SK-N-SH (cell line): Measurements from ENCODE around the gene HDAC7. TPM values are rescaled to one million over a fixed set of nuclear protein-coding genes. Genes with fewer than 3 reads are reported as not detected.
"Not testable (repeated sequence)": the region's sequence is repeated elsewhere in the genome, so short reads cannot be mapped to it uniquely, and the experiment has no call there.

ENCODE experiments used
- CTCF ChIA-PET: fragments of 300-600, 350-600 bp; formaldehyde crosslinking; extraction: SDS; loops from one replicate; lab custom pipeline; 2021; lab: Yijun Ruan, JAX
- POLR2A ChIA-PET: fragments of 350-600 bp; sonication (Branson Sonifier 250); formaldehyde crosslinking; extraction: SDS; loops from one replicate; lab custom pipeline; 2020; ENCODE audit warnings: antibody characterized with exemption, inconsistent platforms; lab: Yijun Ruan, JAX
- DNase-seq: peaks from one replicate; pipeline ENCODE4 v3.0.0; 2012
- H2AFZ ChIP-seq: fragments of 200-600 bp; sonication (generic); 2 replicates; pipeline ENCODE4 v1.8.1; 2016; ENCODE audit warnings: antibody characterized with exemption, mild to moderate bottlenecking, low read depth
- H3F3A ChIP-seq: fragments of 200-600 bp; sonication (generic); replicated peaks from 2 replicates; pipeline ENCODE3; 2016; ENCODE audit warnings: antibody characterized with exemption, mild to moderate bottlenecking; ENCODE audit not compliant: insufficient read depth
- H3K27ac ChIP-seq, 2 experiments: fragments of 200-500 bp in 1 of 2; fragments of 200-600 bp in 1 of 2; sonication (Bioruptor generic) in 1 of 2; sonication (generic), shearing (Covaris generic) in 1 of 2; 2 replicates each; pipeline versions ENCODE4 v1.5.1 to v1.6.1; 2014 to 2016; ENCODE audit warnings: low read depth in 2 of 2, inconsistent platforms in 1 of 2, low read length in 1 of 2, mild to moderate bottlenecking in 1 of 2, mixed read lengths in 1 of 2
- H3K27me3 ChIP-seq: fragments of 200-600 bp; sonication (generic), shearing (Covaris generic); 2 replicates; pipeline ENCODE4 v1.6.1; 2016; ENCODE audit warnings: mixed run types; ENCODE audit not compliant: insufficient read depth
- H3K36me3 ChIP-seq, 2 experiments: fragments of 200-500 bp in 1 of 2; fragments of 200-600 bp in 1 of 2; sonication (Bioruptor generic) in 1 of 2; sonication (generic) in 1 of 2; replicated peaks in 1 of 2; 2 replicates each; pipeline versions ENCODE3 to v1.5.1; 2014 to 2016; ENCODE audit warnings: low read length in 1 of 2, mild to moderate bottlenecking in 1 of 2; ENCODE audit not compliant: insufficient read depth in 2 of 2, control insufficient read depth in 1 of 2
- H3K4me1 ChIP-seq, 2 experiments: fragments of 200-500 bp in 1 of 2; fragments of 200-600 bp in 1 of 2; sonication (Bioruptor generic) in 1 of 2; sonication (generic), shearing (Covaris generic) in 1 of 2; 2 replicates each; pipeline versions ENCODE4 v1.5.1 to v1.6.1; 2014 to 2016; ENCODE audit warnings: low read depth in 1 of 2, low read length in 1 of 2, mixed run types in 1 of 2; ENCODE audit not compliant: insufficient read depth in 2 of 2, control insufficient read depth in 1 of 2
- H3K4me2 ChIP-seq: fragments of 200-600 bp; sonication (generic), shearing (Covaris generic); 2 replicates; pipeline ENCODE4 v1.6.1; 2017; ENCODE audit warnings: mixed run types
- H3K4me3 ChIP-seq, 2 experiments: fragments of 200-500 bp in 1 of 2; fragments of 200-600 bp in 1 of 2; sonication (Bioruptor generic) in 1 of 2; sonication (generic), shearing (Covaris generic) in 1 of 2; 2 replicates each; pipeline versions ENCODE4 v1.5.1 to v1.8.1; 2014 to 2016; ENCODE audit warnings: low read depth in 2 of 2, inconsistent platforms in 1 of 2, low read length in 1 of 2, mild to moderate bottlenecking in 1 of 2, mixed read lengths in 1 of 2, moderate library complexity in 1 of 2
- H3K79me2 ChIP-seq: fragments of 200-600 bp; sonication (generic); 2 replicates; pipeline ENCODE4 v1.8.1; 2017; ENCODE audit warnings: mild to moderate bottlenecking; ENCODE audit not compliant: insufficient read depth
- H3K9ac ChIP-seq: fragments of 200-600 bp; sonication (generic); 2 replicates; pipeline ENCODE4 v1.6.1; 2017; ENCODE audit warnings: mixed run types
- H3K9me2 ChIP-seq: fragments of 200-600 bp; sonication (generic); 2 replicates; pipeline ENCODE4 v1.6.1; 2017; ENCODE audit warnings: mixed run types
- H3K9me3 ChIP-seq: fragments of 200-600 bp; sonication (generic); 2 replicates; pipeline ENCODE4 v1.6.1; 2017; ENCODE audit warnings: mixed run types, mild to moderate bottlenecking, moderate library complexity
- H4K20me1 ChIP-seq: fragments of 200-600 bp; sonication (generic); 2 replicates; pipeline ENCODE4 v1.6.1; 2017; ENCODE audit warnings: mild to moderate bottlenecking, mixed run types; ENCODE audit not compliant: insufficient read depth
- CTCF ChIP-seq: fragments of 200-600 bp; sonication (generic); IDR thresholded peaks from 2 replicates; pipeline ENCODE4 v1.6.1; 2017; ENCODE audit warnings: antibody characterized with exemption, mild to moderate bottlenecking, moderate library complexity
- FOSL2 ChIP-seq: IDR thresholded peaks from 2 replicates; pipeline ENCODE4 v1.4.0; 2012; ENCODE audit warnings: low read depth, mild to moderate bottlenecking, moderate library complexity, borderline replicate concordance
- MEF2A ChIP-seq: IDR thresholded peaks from 2 replicates; pipeline ENCODE4 v1.4.0; 2012; ENCODE audit warnings: low read depth, borderline replicate concordance
- MXI1 ChIP-seq: IDR thresholded peaks from 2 replicates; pipeline ENCODE4 v1.6.1; 2012; ENCODE audit warnings: mild to moderate bottlenecking, low read depth, low read length, improper control_type of control experiment
- NFIC ChIP-seq: IDR thresholded peaks from 2 replicates; pipeline ENCODE4 v1.4.0; 2012; ENCODE audit warnings: borderline replicate concordance
- PBX3 ChIP-seq: IDR thresholded peaks from 2 replicates; pipeline ENCODE4; 2012
- RAD21 ChIP-seq: IDR thresholded peaks from 2 replicates; pipeline ENCODE4 v1.6.1; 2012; ENCODE audit warnings: mild to moderate bottlenecking, low read length
- USF1 ChIP-seq: IDR thresholded peaks from 2 replicates; pipeline ENCODE4 v1.4.0; 2012; ENCODE audit warnings: low read depth, borderline replicate concordance
- WGBS: methylation state at CpG from one replicate; pipeline ENCODE4 v1.1.6; 2017; ENCODE audit warnings: low lambda C conversion rate; 5-methylcytosine and 5-hydroxymethylcytosine counted together
- polyA plus RNA-seq, 3 experiments: library from polyadenylated mRNA; depleted of rRNA; stranded (reverse); fragments of >200 nt; gene quantifications; 2 replicates each; pipeline ENCODE4 v1.2.3, GENCODE V29; 2012

The HDAC7 gene
- polyA plus RNA-seq, 1 of the 3 experiments (the other 2 are of a cell fraction), result 51.0 TPM

- CTCF ChIA-PET, result interaction anchor here (1.3 to 25.6 kb wide), 7 partner anchors 7 to 131 kb away, joined by 5 to 458 read pairs (median 90); partner anchors contain the start of genes RPAP3 and SLC48A1
- no peak for DNase-seq
- POLR2A ChIA-PET, result no interaction called here
- H3K4me1 ChIP-seq, result peaks cover 0 to 8% of the 10 kb centered on the region in 2 experiments; a peak in 1 of 4 replicates
- H3K4me2 ChIP-seq, result no peak overlapping the region
- no peaks in the 10 kb centered on the region for H3K79me2 ChIP-seq
- H3K36me3 ChIP-seq, result no peaks in the 10 kb centered on the region
- no peaks in the 10 kb centered on the region for H3F3A ChIP-seq
- H3K9ac ChIP-seq, result no peak overlapping the region
- WGBS, result 85% methylated on average over 19 of the region's 25 CpGs
- no peaks in the 10 kb centered on the region; the same call in 1 of the 2 replicates for H3K27me3 ChIP-seq
- TF ChIP-seq NFIC (no peak), CTCF (no peak), FOSL2 (no peak), USF1 (no peak), PBX3 (no peak), MEF2A (no peak), RAD21 (no peak), MXI1 (no peak)
- no peaks in the 10 kb centered on the region for H4K20me1 ChIP-seq
- H3K9me3 ChIP-seq, result no peaks in the 10 kb centered on the region
- no peaks in the 10 kb centered on the region for H3K9me2 ChIP-seq
- no peak overlapping the region for H2AFZ ChIP-seq
- H3K4me3 ChIP-seq, result no peak overlapping the region
- H3K27ac ChIP-seq, result no peak overlapping the region
Measured at GRCh38 chr12:47843226-47843980, 23.7 kb upstream of the HDAC7 start.

- H3K36me3 ChIP-seq, H3K27ac ChIP-seq, H3K9ac ChIP-seq, H3K9me2 ChIP-seq, H3K4me3 ChIP-seq, H3K9me3 ChIP-seq, H3K79me2 ChIP-seq, H4K20me1 ChIP-seq, POLR2A ChIA-PET, H3F3A ChIP-seq, H3K4me2 ChIP-seq, DNase-seq, H3K4me1 ChIP-seq, H3K27me3 ChIP-seq, H2AFZ ChIP-seq: not testable (repeated sequence)
- CTCF ChIA-PET, result interaction anchor here (1.3 to 25.6 kb wide), 7 partner anchors 8 to 191 kb away, joined by 4 to 458 read pairs (median 90); partner anchors contain the start of genes RPAP3 and SLC48A1
- 80% methylated on average over 11 of the region's 12 CpGs for WGBS
Measured at GRCh38 chr12:47842543-47842942, 22.8 kb upstream of the HDAC7 start.
